SU-DHL-6 (cell line): Measurements from ENCODE around the gene AFG1L.

Experiments
- EZH2phosphoT487 ChIP-seq: fragments of 200-600 bp; sonication (generic), shearing (Covaris generic); conservative IDR thresholded peaks from 2 replicates; pipeline ENCODE4 v1.6.1; 2018; ENCODE audit warnings: mild to moderate bottlenecking, antibody characterized with exemption, low read length, moderate library complexity, mixed read lengths
- TF ChIP-seq, protein P1 (sequence below): fragments of 200-600 bp; sonication (generic); IDR thresholded peaks from one replicate; pipeline ENCODE4 v1.5.1; 2017; ENCODE audit warnings: antibody characterized with exemption, mild to moderate bottlenecking, low read length, moderate library complexity; ENCODE audit not compliant: insufficient read depth, poor library complexity, severe bottlenecking

- TF ChIP-seq, protein P1, sequence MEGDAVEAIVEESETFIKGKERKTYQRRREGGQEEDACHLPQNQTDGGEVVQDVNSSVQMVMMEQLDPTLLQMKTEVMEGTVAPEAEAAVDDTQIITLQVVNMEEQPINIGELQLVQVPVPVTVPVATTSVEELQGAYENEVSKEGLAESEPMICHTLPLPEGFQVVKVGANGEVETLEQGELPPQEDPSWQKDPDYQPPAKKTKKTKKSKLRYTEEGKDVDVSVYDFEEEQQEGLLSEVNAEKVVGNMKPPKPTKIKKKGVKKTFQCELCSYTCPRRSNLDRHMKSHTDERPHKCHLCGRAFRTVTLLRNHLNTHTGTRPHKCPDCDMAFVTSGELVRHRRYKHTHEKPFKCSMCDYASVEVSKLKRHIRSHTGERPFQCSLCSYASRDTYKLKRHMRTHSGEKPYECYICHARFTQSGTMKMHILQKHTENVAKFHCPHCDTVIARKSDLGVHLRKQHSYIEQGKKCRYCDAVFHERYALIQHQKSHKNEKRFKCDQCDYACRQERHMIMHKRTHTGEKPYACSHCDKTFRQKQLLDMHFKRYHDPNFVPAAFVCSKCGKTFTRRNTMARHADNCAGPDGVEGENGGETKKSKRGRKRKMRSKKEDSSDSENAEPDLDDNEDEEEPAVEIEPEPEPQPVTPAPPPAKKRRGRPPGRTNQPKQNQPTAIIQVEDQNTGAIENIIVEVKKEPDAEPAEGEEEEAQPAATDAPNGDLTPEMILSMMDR, result no peak
- no peak for TF ChIP-seq EZH2phosphoT487
Observed at GRCh38 chr6:108521616-108522107, 226.8 kb downstream of the AFG1L start.
